Ishikawa (cell line): ENCODE data around the gene RPTOR.

Source experiments
- CEBPB ChIP-seq: IDR thresholded peaks from 2 replicates; pipeline ENCODE4 v1.6.1; 2012
- CREB1 ChIP-seq: IDR thresholded peaks from 2 replicates; pipeline ENCODE4 v1.6.1; 2012; ENCODE audit warnings: low read depth
- EGR1 ChIP-seq: IDR thresholded peaks from 2 replicates; pipeline ENCODE4 v1.6.1; 2012
- EP300 ChIP-seq: IDR thresholded peaks from 2 replicates; pipeline ENCODE4 v1.6.1; 2012; ENCODE audit warnings: borderline replicate concordance
- FOXM1 ChIP-seq: IDR thresholded peaks from 2 replicates; pipeline ENCODE4 v1.6.1; 2012; ENCODE audit warnings: low read depth, borderline replicate concordance
- MAX ChIP-seq: IDR thresholded peaks from 2 replicates; pipeline ENCODE4 v1.6.1; 2012
- NFIC ChIP-seq: IDR thresholded peaks from 2 replicates; pipeline ENCODE4 v1.6.1; 2012
- RAD21 ChIP-seq: IDR thresholded peaks from 2 replicates; pipeline ENCODE4 v1.6.1; 2012; ENCODE audit warnings: low read depth
- REST ChIP-seq: IDR thresholded peaks from 2 replicates; pipeline ENCODE4 v1.6.1; 2012; ENCODE audit warnings: low read depth, mild to moderate bottlenecking
- TAF1 ChIP-seq: IDR thresholded peaks from 2 replicates; pipeline ENCODE4 v1.6.1; 2012; ENCODE audit warnings: low read depth, mild to moderate bottlenecking
- TCF12 ChIP-seq: IDR thresholded peaks from 2 replicates; pipeline ENCODE4 v1.6.1; 2012; ENCODE audit warnings: low read depth
- TEAD4 ChIP-seq: IDR thresholded peaks from 2 replicates; pipeline ENCODE4 v1.6.1; 2012
- USF1 ChIP-seq: IDR thresholded peaks from 2 replicates; pipeline ENCODE4 v1.6.1; 2012
- YY1 ChIP-seq: IDR thresholded peaks from 2 replicates; pipeline ENCODE4 v1.6.1; 2012; ENCODE audit warnings: low read depth
- ZBTB7A ChIP-seq: IDR thresholded peaks from 2 replicates; pipeline ENCODE4 v1.6.1; 2012; ENCODE audit warnings: low read depth

Gene RPTOR

GRCh38 chr17:80889231-80890195 lies 344.9 kb downstream of the RPTOR start:
- TF ChIP-seq USF1: no peak
- no peak for TF ChIP-seq EGR1
- no peak for TF ChIP-seq CEBPB
- no peak for TF ChIP-seq MAX
- no peak for TF ChIP-seq EP300
- TF ChIP-seq ZBTB7A: no peak
- TF ChIP-seq REST: no peak
- TF ChIP-seq TCF12: no peak
- TF ChIP-seq RAD21: no peak
- TF ChIP-seq NFIC: no peak
- no peak for TF ChIP-seq TEAD4
- TF ChIP-seq YY1: no peak
- TF ChIP-seq CREB1: no peak
- no peak for TF ChIP-seq FOXM1
- no peak for TF ChIP-seq TAF1

- TF ChIP-seq TAF1: no peak
- no peak for TF ChIP-seq USF1
- no peak for TF ChIP-seq CEBPB
- no peak for TF ChIP-seq YY1
- TF ChIP-seq TEAD4: no peak
These were observed 345.7 kb downstream of the RPTOR start for GRCh38 chr17:80890196-80890920.

- TF ChIP-seq CREB1 (no peak), TEAD4 (no peak), CEBPB (no peak), ZBTB7A (no peak), NFIC (no peak), RAD21 (no peak), EGR1 (no peak), FOXM1 (no peak), REST (no peak), TAF1 (no peak), MAX (no peak)
These were observed 346.3 kb downstream of the RPTOR start for GRCh38 chr17:80890921-80891396.

- TF ChIP-seq FOXM1: no peak
- TF ChIP-seq RAD21: no peak
- TF ChIP-seq TEAD4: no peak
- no peak for TF ChIP-seq CREB1
- no peak for TF ChIP-seq TAF1
- no peak for TF ChIP-seq TCF12
- TF ChIP-seq CEBPB: no peak
- no peak for TF ChIP-seq MAX
- TF ChIP-seq REST: no peak
- no peak for TF ChIP-seq ZBTB7A
- no peak for TF ChIP-seq YY1
These were observed 346.9 kb downstream of the RPTOR start for GRCh38 chr17:80891397-80892018.
